ENCODE results near the gene ZC3HAV1.
"Not testable (repeated sequence)": the region's sequence is repeated elsewhere in the genome, so short reads cannot be mapped to it uniquely, and the experiment has no call there.

The ZC3HAV1 gene

DNA sequence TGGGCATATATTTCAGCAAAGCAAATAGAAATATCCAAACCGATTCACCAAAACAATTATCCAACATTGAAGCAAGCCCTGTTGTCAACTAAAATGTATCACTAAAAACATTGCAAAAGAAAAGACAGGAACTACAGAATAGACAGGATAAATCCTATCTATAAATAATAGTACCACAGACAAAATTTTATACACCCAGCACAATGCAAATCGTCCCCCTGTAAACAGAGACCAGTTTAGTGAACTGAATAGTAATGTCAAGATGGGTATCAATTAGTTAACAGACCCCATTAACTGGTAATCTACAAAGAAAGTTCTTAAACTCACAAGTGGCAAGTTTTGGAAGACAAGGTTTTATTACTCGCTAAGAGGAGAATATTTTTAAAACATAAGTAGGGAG is 4.0 kb downstream of the ZC3HAV1 start:
- no peak overlapping the region for H3K4me3 ChIP-seq (ENCODE audit: low read depth, low read length)
- DNase-seq (ENCODE audit: low read depth), result no peak
- TF ChIP-seq, protein P1, sequence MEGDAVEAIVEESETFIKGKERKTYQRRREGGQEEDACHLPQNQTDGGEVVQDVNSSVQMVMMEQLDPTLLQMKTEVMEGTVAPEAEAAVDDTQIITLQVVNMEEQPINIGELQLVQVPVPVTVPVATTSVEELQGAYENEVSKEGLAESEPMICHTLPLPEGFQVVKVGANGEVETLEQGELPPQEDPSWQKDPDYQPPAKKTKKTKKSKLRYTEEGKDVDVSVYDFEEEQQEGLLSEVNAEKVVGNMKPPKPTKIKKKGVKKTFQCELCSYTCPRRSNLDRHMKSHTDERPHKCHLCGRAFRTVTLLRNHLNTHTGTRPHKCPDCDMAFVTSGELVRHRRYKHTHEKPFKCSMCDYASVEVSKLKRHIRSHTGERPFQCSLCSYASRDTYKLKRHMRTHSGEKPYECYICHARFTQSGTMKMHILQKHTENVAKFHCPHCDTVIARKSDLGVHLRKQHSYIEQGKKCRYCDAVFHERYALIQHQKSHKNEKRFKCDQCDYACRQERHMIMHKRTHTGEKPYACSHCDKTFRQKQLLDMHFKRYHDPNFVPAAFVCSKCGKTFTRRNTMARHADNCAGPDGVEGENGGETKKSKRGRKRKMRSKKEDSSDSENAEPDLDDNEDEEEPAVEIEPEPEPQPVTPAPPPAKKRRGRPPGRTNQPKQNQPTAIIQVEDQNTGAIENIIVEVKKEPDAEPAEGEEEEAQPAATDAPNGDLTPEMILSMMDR (conservative IDR thresholded peaks at IDR 0.05; ENCODE audit: low read depth, low read length), result no peak

DNA sequence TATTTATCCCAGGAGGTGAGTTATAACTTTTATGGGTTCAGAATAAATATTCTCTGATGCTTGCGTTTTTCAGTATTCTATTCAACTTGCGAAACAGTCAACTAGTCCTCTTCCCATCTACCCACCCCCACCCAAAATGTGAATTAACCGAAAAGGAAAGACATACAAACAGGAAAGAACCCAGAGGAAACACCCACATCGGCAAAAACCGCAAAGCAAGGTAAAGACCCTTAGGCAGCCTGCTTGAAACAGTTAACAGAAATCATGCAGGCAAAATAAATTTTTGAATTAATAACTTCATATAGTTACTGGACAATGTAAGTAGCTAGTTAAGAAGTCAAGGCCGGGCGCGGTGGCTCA is 5.4 kb downstream of the ZC3HAV1 start:
- TF ChIP-seq, protein P1 (conservative IDR thresholded peaks at IDR 0.05; ENCODE audit: low read depth, low read length), result no peak
- H3K4me3 ChIP-seq (ENCODE audit: low read depth, low read length), result no peak overlapping the region
- DNase-seq (ENCODE audit: low read depth), result no peak

DNA sequence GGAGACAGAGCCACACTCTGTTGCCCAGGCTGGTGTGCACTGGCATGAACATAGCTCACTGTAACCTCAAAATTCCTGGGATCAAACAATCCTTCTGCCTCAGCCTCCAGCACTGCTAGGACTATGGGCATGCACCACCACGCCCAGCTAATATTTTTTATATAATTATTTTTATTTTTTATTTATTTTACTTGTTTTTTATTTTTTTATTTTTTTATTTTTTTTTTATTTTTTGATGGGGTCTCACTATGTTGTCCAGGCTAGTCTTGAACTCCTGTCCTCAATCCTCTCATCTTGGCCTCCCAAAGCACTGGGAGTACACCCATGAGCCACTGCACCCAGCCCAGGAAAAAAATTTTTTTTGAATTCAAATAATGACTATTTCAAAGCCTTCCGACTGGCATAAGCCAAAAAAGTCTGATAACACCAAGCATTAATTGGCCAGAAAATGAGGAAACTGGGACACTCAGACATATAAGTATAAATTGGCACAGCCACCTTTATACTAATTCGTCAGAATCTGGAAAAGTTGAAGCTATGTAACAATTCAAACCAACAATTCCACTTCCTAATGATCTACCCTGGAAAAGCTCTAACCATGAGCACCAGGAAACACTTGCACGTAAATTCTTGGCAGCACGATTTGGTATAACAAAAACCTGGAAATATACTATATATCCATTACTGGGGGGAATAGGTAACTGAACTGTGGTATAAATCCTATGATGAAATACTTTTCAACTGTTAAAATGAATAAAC is 6.3 kb downstream of the ZC3HAV1 start:
- no peak overlapping the region for H3K4me3 ChIP-seq (ENCODE audit: low read depth, low read length)
- DNase-seq (ENCODE audit: low read depth), result no peak
- TF ChIP-seq, protein P1 (conservative IDR thresholded peaks at IDR 0.05; ENCODE audit: low read depth, low read length), result no peak

DNA sequence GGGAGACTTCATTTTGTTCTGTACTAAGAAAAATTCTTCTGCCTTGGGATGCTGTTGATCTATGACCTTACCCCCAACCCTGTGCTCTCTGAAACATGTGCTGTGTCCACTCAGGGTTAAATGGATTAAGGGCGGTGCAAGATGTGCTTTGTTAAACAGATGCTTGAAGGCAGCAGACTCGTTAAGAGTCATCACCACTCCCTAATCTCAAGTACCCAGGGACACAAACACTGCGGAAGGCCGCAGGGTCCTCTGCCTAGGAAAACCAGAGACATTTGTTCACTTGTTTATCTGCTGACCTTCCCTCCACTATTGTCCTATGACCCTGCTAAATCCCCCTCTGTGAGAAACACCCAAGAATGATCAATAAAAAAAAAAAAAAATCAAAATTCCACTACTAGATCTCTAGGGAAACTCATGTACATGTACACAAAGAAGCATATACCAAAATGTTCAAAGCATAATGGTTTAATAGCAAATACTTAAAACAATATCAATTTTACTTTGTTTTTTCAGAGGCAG is 7.8 kb downstream of the ZC3HAV1 start:
- not testable (repeated sequence) for DNase-seq (ENCODE audit: low read depth); H3K4me3 ChIP-seq (ENCODE audit: low read depth, low read length)

DNA sequence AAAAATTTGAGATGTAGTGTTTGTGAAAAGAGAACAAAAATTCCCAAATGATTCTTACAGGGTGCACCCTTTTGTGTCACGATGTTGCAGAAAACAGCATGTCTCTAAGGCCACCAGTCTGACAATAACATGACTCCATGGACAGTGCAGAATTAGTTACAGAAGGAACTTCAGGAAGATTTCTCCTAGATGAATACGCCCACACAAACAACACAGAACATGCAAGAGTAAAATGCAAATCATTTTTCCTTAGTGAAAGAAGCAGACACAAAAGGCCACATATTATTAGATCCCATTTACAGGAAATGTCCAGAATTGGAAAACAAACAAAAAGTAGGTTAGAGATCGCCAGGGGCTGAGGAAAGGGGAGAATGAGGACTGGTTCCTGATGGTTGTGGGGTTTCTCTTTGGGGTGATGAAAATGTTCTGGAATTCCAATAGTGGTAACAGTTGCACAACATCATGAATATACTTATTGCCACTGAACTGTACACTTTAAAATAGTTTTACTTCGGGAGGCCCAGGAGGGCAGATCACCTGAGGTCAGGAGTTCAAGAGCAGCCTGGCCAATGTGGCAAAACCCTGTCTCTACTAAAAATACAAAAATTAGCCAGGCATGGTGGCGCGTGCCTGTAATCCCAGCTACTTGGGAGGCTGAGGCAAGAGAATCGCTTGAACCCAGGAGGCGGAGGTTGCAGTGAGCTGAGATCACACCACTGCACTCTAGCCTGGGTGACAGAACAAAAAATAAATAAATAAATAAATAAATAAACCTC is 10.2 kb downstream of the ZC3HAV1 start:
- no peak overlapping the region for H3K4me3 ChIP-seq (ENCODE audit: low read depth, low read length)
- DNase-seq (ENCODE audit: low read depth), result peak; percentile 41
- TF ChIP-seq, protein P1 (conservative IDR thresholded peaks at IDR 0.05; ENCODE audit: low read depth, low read length), result no peak

DNA sequence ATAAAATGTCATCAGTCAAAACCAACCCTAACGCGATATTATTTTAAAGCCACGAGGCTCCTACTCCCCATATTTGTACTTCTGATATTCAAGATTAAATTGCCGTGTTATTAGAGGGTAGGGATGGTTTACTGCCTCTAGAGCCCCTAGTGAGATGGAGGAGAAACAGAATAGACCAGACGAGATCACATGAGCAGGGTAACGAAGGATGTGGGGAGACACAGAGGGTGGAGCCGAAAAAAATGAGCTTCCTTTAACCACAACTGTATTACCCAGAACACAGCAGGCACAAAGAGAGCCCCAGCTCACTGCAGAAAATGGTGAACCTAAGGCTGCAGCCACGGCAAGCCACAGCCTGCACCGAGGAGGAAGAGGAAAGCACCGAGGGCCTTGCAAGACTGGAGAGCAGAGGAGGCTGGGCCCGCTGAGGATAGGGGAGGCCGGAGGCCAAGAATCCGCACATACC is 14.3 kb downstream of the ZC3HAV1 start:
- TF ChIP-seq, protein P1 (conservative IDR thresholded peaks at IDR 0.05; ENCODE audit: low read depth, low read length), result no peak
- no peak overlapping the region for H3K4me3 ChIP-seq (ENCODE audit: low read depth, low read length)
- DNase-seq (ENCODE audit: low read depth), result peak; percentile 8

DNA sequence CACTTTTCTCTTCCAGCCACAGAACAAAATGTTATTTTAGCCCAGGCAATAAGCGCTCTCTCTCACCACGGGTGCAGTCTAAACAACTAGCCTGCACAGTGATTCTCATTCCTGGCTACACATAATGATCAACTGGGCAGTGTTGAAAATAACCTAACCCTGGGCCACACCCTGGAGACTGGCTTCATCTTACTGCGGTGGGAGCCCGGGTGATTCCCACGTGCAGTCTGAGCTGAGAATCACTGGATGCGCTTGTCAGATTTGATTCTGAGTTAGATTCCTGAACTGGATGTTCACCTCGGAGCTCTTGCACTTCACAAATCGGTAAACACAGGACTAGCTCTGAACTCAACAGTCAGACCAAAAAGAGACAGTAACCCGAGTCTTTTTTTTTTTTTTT is 14.9 kb downstream of the ZC3HAV1 start:
- no peak overlapping the region for H3K4me3 ChIP-seq (ENCODE audit: low read depth, low read length)
- DNase-seq (ENCODE audit: low read depth), result peak; percentile 78
- TF ChIP-seq, protein P1 (conservative IDR thresholded peaks at IDR 0.05; ENCODE audit: low read depth, low read length), result no peak

Data from choroid plexus epithelial cell (primary cell).